Gastrocnemius medialis (tissue), 4 donors: ENCODE results near the gene GLI3. TPM values are rescaled to one million over a fixed set of nuclear protein-coding genes. Genes with fewer than 3 reads are reported as not detected.

Experiments
- ATAC-seq, 2 donors: fragments of 150-250 bp; one replicate each; pipeline ENCODE4 v1.9.1; 2016
- DNase-seq, 2 donors: peaks; one replicate each; pipeline ENCODE4 v3.0.0-alpha.2; 2019
- H3K27ac ChIP-seq, 4 donors: fragments of 200-600 bp; sonication (generic); 1 replicate in 1 of 4; 2 replicates in 3 of 4; pipeline ENCODE4 v1.5.1; 2016 to 2018; ENCODE audit warnings: mild to moderate bottlenecking in 2 of 4, moderate library complexity in 1 of 4
- H3K27me3 ChIP-seq, 3 donors: fragments of 200-600 bp; sonication (generic) in 2 of 3; 1 replicate in 1 of 3; 2 replicates in 2 of 3; pipeline versions ENCODE4 v1.5.1 to v1.6.0; 2016 to 2019; ENCODE audit warnings: mild to moderate bottlenecking in 1 of 3, moderate library complexity in 1 of 3
- H3K36me3 ChIP-seq, 2 donors: fragments of 200-600 bp; sonication (generic) in 1 of 2; one replicate each; pipeline ENCODE4 v1.5.1; 2017 to 2018
- H3K4me1 ChIP-seq, 2 donors: fragments of 200-600 bp; sonication (generic) in 1 of 2; one replicate each; pipeline ENCODE4 v1.5.1; 2016 to 2017; ENCODE audit warnings: mild to moderate bottlenecking in 2 of 2
- H3K4me3 ChIP-seq, 4 donors: fragments of 200-600 bp; sonication (generic) in 3 of 4; 1 replicate in 1 of 4; 2 replicates in 3 of 4; pipeline ENCODE4 v1.5.1; 2016 to 2019; ENCODE audit warnings: mild to moderate bottlenecking in 2 of 4
- H3K9me3 ChIP-seq, 3 donors: fragments of 200-600 bp; sonication (generic) in 2 of 3; 1 replicate in 1 of 3; 2 replicates in 2 of 3; pipeline ENCODE4 v1.5.1; 2016 to 2019
- POLR2A ChIP-seq, 2 donors: fragments of 450-650 bp; IDR thresholded peaks; one replicate each; pipeline ENCODE4 v1.6.1; 2017; ENCODE audit warnings: antibody characterized with exemption in 2 of 2, mild to moderate bottlenecking in 2 of 2, moderate library complexity in 2 of 2
- in situ Hi-C, 4 donors: fragments of 200-750 bp; cut with MboI; loops; one replicate each; pipeline versions ENCODE4 v1.15.0 to v1.8.0; 2017; ENCODE audit warnings: low sequenced_read_pairs in 4 of 4
- intact Hi-C: fragments of 100-400 bp; cut with DNase I; formaldehyde crosslinking; loops from one replicate; pipeline ENCODE4 v1.15.1; 2023; ENCODE audit warnings: low total_unique reads
- total RNA-seq, 4 donors: library from RNA; depleted of rRNA; stranded (reverse); fragments of >200 nt; gene quantifications; one replicate each; pipeline versions ENCODE4 v1.1.0 to v1.2.3, GENCODE V29; 2016
- TF ChIP-seq, protein P1 (sequence below), 5 experiments: fragments of 450-650 bp in 3 of 5; fragments of 200-600 bp in 2 of 5; sonication (generic) in 2 of 5; IDR thresholded peaks in 4 of 5; conservative IDR thresholded peaks in 1 of 5; 1 replicate in 4 of 5; 2 replicates in 1 of 5; pipeline ENCODE4 v1.5.1; 2016 to 2019; ENCODE audit warnings: antibody characterized with exemption in 5 of 5, mild to moderate bottlenecking in 3 of 5, moderate library complexity in 3 of 5

Gene GLI3
- total RNA-seq, 4 donors from 2014 or later, result 0.46 to 1.6 (median 0.81) TPM

DNA sequence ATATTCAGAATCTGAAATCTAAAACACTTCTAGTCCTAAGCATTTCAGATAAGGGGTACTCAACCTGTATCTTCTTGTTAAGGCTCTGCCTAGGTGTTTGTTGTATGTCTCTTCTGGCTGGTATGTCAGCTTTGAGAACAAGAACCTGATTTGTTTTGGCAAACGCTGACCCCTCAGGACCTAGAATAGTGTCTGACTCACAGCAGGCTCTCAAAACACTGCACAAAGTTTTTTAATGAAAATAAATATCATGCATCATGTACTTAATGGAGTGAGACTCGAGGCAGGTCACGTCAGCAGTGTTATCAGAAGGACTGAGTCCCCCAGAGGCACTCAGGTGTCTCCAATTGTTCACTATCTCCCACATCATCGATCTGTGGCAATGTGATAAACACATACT is 99.1 kb downstream of the GLI3 start:
- H3K4me1 ChIP-seq, result no peaks in the 10 kb centered on the region
- no peaks in the 10 kb centered on the region for H3K9me3 ChIP-seq
- no peak overlapping the region for H3K27ac ChIP-seq
- ATAC-seq (no peak), DNase-seq (no peak)
- H3K4me3 ChIP-seq, result no peak overlapping the region
- TF ChIP-seq, protein P1, sequence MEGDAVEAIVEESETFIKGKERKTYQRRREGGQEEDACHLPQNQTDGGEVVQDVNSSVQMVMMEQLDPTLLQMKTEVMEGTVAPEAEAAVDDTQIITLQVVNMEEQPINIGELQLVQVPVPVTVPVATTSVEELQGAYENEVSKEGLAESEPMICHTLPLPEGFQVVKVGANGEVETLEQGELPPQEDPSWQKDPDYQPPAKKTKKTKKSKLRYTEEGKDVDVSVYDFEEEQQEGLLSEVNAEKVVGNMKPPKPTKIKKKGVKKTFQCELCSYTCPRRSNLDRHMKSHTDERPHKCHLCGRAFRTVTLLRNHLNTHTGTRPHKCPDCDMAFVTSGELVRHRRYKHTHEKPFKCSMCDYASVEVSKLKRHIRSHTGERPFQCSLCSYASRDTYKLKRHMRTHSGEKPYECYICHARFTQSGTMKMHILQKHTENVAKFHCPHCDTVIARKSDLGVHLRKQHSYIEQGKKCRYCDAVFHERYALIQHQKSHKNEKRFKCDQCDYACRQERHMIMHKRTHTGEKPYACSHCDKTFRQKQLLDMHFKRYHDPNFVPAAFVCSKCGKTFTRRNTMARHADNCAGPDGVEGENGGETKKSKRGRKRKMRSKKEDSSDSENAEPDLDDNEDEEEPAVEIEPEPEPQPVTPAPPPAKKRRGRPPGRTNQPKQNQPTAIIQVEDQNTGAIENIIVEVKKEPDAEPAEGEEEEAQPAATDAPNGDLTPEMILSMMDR (IDR thresholded peaks at IDR 0.05 in 4 of 5, conservative IDR thresholded peaks at IDR 0.05 in 1 of 5), result no peak
- TF ChIP-seq POLR2A (IDR thresholded peaks at IDR 0.05), result no peak
- H3K27me3 ChIP-seq, result no peaks in the 10 kb centered on the region
- no peaks in the 10 kb centered on the region for H3K36me3 ChIP-seq
- in situ Hi-C loops, result no loop called here
- intact Hi-C loops, result no loop called here

DNA sequence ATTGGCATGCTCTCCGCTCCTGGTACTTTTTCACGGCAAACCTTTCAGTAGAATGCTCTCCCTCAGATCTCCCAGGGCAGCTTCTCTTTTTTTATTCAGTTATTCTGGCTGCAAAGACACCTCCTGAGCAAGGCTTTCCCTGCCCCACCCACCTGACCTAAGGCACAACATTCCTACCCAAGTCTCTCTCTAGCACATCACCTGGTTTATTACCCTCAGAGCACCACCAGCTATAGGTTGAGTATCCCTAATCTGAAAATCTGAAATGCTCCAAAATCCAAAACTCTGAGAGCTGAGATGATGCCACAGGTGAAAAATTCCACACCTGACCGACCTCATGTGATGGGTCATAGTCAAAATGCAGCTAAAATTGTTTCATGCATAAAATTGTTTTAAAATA is 99.6 kb downstream of the GLI3 start:
- Histone ChIP-seq H3K4me1 (no peaks in the 10 kb centered on the region), H3K36me3 (no peaks in the 10 kb centered on the region), H3K9me3 (no peaks in the 10 kb centered on the region), H3K4me3 (no peak overlapping the region), H3K27me3 (no peaks in the 10 kb centered on the region), H3K27ac (no peak overlapping the region)
- TF ChIP-seq POLR2A (IDR thresholded peaks at IDR 0.05), result no peak
- TF ChIP-seq, protein P1 (IDR thresholded peaks at IDR 0.05 in 4 of 5, conservative IDR thresholded peaks at IDR 0.05 in 1 of 5), result no peak
- DNase-seq (no peak), ATAC-seq (no peak)
- in situ Hi-C loops (no loop called here), intact Hi-C loops (no loop called here)

DNA sequence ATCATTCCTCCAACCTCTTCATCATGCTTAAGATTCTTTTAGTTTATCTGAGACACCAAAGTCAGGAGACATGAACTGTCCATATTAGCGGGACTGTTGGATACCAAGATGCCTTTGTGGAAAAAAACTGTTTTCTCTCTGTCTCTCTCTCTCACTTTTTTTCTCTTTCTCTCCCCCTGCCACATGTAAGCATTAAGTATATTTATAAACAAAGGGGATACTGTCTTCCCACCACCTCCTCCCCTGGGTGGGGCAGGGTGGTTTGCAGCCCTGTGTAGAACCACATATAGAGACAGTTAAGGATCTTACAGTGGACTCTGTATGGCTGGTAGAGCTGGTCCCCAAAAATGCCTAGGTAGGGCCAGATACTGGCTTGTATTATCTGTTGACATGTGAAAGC is 101.3 kb downstream of the GLI3 start:
- in situ Hi-C loops, result no loop called here
- no peaks in the 10 kb centered on the region for H3K4me1 ChIP-seq
- intact Hi-C loops, result no loop called here
- DNase-seq (no peak), ATAC-seq (no peak)
- TF ChIP-seq, protein P1 (IDR thresholded peaks at IDR 0.05 in 4 of 5, conservative IDR thresholded peaks at IDR 0.05 in 1 of 5), result no peak
- TF ChIP-seq POLR2A (IDR thresholded peaks at IDR 0.05), result no peak
- H3K36me3 ChIP-seq, result no peaks in the 10 kb centered on the region
- no peaks in the 10 kb centered on the region for H3K27me3 ChIP-seq
- H3K9me3 ChIP-seq, result peaks cover 0 to 5% (median 0%) of the 10 kb centered on the region in 3 donors
- no peak overlapping the region for H3K4me3 ChIP-seq
- H3K27ac ChIP-seq, result no peak overlapping the region

DNA sequence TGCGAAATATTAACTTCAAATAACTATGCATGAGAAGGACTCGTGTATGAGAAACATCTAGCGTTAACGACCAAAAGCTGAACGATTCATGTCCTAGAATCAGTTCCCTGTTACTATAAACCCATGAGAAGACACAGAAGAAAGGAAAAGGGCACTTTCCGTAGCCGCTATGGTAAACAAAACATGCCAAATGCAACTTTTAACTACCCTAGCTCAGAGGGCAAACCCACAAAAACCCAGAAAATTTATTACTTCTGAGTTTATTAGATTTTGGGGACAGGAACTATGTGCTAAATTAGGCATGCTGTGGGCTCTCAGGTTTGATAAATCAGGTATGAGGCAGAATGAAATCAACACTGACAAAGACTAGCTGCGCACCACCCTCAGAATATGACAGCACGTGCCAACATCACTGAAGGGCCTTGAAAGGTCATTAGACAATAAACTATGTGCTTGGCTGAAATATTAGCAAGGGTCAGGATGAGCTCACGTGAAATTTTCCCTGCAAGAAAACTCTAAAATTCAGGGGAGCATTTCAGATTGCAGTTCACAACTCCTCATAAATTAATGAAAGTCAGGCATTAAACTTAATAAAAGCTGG is 102.6 kb downstream of the GLI3 start:
- no peaks in the 10 kb centered on the region for H3K36me3 ChIP-seq
- DNase-seq, result no peak
- H3K27ac ChIP-seq, result no peak overlapping the region
- ATAC-seq, result no peak
- no peak overlapping the region for H3K4me3 ChIP-seq
- TF ChIP-seq, protein P1 (IDR thresholded peaks at IDR 0.05 in 4 of 5, conservative IDR thresholded peaks at IDR 0.05 in 1 of 5), result no peak
- no peak for TF ChIP-seq POLR2A (IDR thresholded peaks at IDR 0.05)
- intact Hi-C loops, result no loop called here
- H3K9me3 ChIP-seq, result peaks cover 0 to 6% (median 0%) of the 10 kb centered on the region in 3 donors
- H3K27me3 ChIP-seq, result no peaks in the 10 kb centered on the region
- no peaks in the 10 kb centered on the region for H3K4me1 ChIP-seq
- in situ Hi-C loops, result no loop called here

DNA sequence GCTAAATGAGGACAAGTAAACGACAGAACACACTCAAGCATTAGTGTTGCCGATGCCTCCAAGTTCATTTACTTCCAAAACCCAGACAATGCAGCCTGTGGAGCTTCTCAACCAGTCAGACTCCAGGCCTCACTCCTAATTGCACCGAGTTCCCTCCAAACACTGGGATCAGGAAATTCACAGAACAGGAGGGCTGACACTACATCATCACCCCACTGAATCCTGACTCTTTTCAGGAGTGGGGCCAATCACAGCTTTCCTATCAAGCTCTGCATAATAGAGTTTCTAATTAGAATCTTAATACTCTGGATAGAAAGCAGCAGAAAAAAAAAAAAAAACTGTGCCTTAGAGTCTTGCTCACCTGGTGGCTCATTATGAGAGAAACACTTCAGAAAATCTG is 103.7 kb downstream of the GLI3 start:
- DNase-seq (no peak), ATAC-seq (no peak)
- in situ Hi-C loops (no loop called here), intact Hi-C loops (no loop called here)
- Histone ChIP-seq H3K4me1 (no peaks in the 10 kb centered on the region), H3K4me3 (no peak overlapping the region), H3K27ac (no peak overlapping the region), H3K9me3 (peaks cover 0 to 6% (median 0%) of the 10 kb centered on the region in 3 donors), H3K36me3 (no peaks in the 10 kb centered on the region), H3K27me3 (no peaks in the 10 kb centered on the region)
- TF ChIP-seq POLR2A (IDR thresholded peaks at IDR 0.05), result no peak
- TF ChIP-seq, protein P1 (IDR thresholded peaks at IDR 0.05 in 4 of 5, conservative IDR thresholded peaks at IDR 0.05 in 1 of 5), result no peak
